ENCODE results near the gene MGAT5.

MGAT5 gene

DNA sequence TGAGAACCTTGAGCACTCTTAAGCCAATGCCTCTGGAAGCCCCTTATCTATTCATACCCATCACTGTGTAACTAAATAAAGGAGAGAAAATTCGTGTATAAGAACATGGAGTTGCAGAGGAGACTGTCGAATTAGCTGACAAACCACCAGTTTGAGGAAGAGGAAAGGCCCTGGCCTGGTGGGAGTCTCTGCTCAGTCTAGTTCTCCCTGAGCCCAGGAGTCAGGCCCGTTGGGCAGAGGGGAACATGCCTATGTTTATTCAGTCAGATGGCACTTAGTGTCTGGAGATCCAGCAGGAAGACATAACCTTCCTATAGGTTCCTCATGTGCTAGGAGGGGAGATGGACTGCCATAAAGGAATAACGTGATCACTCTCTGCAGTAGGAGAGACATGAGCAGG, 60.3 kb downstream of the MGAT5 start:
- ChIA-PET CTCF (interaction anchor here (1.1 to 1.7 kb wide), 2 partner anchors 9 to 15 kb away, joined by 4 to 5 read pairs; no protein-coding TSS in a partner anchor), POLR2A (no interaction called here)
- TF ChIP-seq CTCF (IDR thresholded peaks at IDR 0.05; ENCODE audit: control extremely low read depth, extremely low read depth, low read depth, missing control alignments) = no peak
- no peak for DNase-seq (ENCODE audit: extremely low spot score)

DNA sequence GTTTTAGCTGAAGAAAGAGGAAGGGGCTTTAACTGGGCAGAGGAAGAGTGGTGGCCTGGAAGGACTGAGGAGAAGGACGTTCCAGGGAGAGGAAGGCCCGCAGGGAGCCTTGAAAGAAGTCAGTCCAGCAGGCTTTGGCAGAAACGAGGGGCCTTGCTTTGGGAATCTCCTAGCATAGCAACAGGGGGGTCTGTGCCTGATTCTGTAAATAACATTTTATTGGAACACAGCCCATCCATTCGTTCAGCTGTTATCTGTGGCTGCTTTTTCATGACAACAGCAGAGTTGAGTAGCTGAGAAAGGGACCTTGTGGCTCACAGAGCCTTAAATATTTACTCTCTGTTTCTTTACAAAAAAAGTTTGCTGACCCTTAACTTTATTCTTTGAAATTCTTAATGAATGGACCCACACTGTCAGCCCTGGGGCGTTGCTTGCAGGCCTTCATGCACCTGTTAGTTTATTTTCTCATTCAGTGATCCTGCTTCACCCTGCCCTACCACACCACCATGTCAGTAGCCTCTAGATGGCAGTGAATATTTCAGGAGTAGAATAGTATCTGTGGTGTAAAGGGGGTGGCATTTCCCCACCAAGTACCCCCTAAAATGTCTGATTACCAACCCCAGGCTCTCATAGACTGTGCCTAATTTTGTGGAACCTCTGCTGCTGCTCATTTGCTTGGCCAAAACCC, 61.0 kb downstream of the MGAT5 start:
- no peak for TF ChIP-seq CTCF (IDR thresholded peaks at IDR 0.05; ENCODE audit: control extremely low read depth, extremely low read depth, low read depth, missing control alignments)
- ChIA-PET CTCF (interaction anchor here (1.1 to 1.7 kb wide), 2 partner anchors 9 to 16 kb away, joined by 4 to 5 read pairs; no protein-coding TSS in a partner anchor), POLR2A (no interaction called here)
- DNase-seq (ENCODE audit: extremely low spot score) = no peak

GRCh38 chr2:134315471-134315870, 61.6 kb downstream of the MGAT5 start:
- DNase-seq (ENCODE audit: extremely low spot score) = no peak
- POLR2A ChIA-PET = no interaction called here
- CTCF ChIA-PET = interaction anchor here (2.2 kb wide), 1 partner anchor 9 kb away, joined by 6 read pairs; no protein-coding TSS in a partner anchor
- no peak for TF ChIP-seq CTCF (IDR thresholded peaks at IDR 0.05; ENCODE audit: control extremely low read depth, extremely low read depth, low read depth, missing control alignments)

GRCh38 chr2:134319596-134320254, 65.9 kb downstream of the MGAT5 start:
- ChIA-PET CTCF (interaction anchor here (1.0 to 2.1 kb wide), 4 partner anchors 10 to 28 kb away, joined by 3 to 5 read pairs (median 4); no protein-coding TSS in a partner anchor), POLR2A (no interaction called here)
- TF ChIP-seq CTCF (IDR thresholded peaks at IDR 0.05; ENCODE audit: control extremely low read depth, extremely low read depth, low read depth, missing control alignments) = no peak
- no peak for DNase-seq (ENCODE audit: extremely low spot score)

GRCh38 chr2:134320930-134321329, 67.1 kb downstream of the MGAT5 start:
- CTCF ChIA-PET = interaction anchor here (0.9 to 1.2 kb wide), 3 partner anchors 11 to 21 kb away, joined by 3 to 4 read pairs (median 3); no protein-coding TSS in a partner anchor
- POLR2A ChIA-PET = no interaction called here
- no peak for DNase-seq (ENCODE audit: extremely low spot score)
- no peak for TF ChIP-seq CTCF (IDR thresholded peaks at IDR 0.05; ENCODE audit: control extremely low read depth, extremely low read depth, low read depth, missing control alignments)

DNA sequence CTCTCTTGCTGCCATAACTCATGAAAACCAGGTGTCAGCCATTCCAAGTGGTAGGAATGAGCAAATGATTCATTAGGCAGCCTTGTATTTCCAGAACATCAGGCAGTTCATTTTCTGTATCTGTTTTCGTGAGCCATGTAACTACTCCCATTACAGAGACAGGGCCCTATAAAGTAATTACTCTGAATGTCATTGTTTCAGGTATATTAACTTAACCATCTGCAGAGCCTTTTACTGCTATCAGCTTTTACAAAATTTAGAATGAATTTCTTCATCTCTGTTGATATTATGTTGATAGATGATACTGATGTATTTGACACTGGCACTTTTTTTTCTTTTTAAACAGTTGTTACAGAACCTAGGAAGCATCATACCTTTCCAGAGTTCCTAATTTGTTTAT, 69.9 kb downstream of the MGAT5 start:
- no peak for TF ChIP-seq CTCF (IDR thresholded peaks at IDR 0.05; ENCODE audit: control extremely low read depth, extremely low read depth, low read depth, missing control alignments)
- CTCF ChIA-PET = interaction anchor here (1.2 to 1.7 kb wide), 6 partner anchors 10 to 205 kb away, joined by 3 to 5 read pairs (median 4); no protein-coding TSS in a partner anchor
- DNase-seq (ENCODE audit: extremely low spot score) = no peak
- POLR2A ChIA-PET = no interaction called here

Measured in GM10248 (cell line).